GM23248 (cell line): ENCODE results near the gene ANKRD7.

ENCODE experiments used
- EZH2 ChIP-seq: fragments of 200-600 bp; sonication (generic); IDR thresholded peaks from 2 replicates; pipeline ENCODE4 v1.6.1; 2018; ENCODE audit warnings: antibody characterized with exemption, mild to moderate bottlenecking; ENCODE audit not compliant: insufficient read depth, poor library complexity, severe bottlenecking
- EZH2phosphoT487 ChIP-seq: fragments of 200-600 bp; sonication (generic); IDR thresholded peaks from 2 replicates; pipeline ENCODE4 v1.6.1; 2018; ENCODE audit warnings: antibody characterized with exemption, moderate library complexity, mild to moderate bottlenecking, low read depth; ENCODE audit not compliant: insufficient read depth

DNA sequence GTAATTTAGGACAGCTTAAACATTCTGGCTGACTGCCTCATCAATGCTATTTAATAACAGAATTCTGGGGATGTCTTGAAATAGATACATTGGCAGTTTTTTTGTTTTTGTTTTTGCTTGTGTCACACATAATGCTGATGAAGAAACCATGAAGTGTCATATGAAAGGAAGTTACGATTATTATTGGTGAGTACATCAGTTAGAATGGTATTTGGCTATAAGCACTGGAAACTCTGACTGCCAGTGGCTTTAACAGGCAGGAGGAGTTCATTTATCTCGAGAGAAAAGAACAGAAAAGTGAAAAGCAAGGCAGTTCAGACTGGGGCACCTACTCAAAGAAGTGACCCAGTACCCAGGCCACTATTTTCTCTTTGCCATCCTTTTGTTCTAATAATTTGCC lies 22.4 kb upstream of the ANKRD7 start:
- TF ChIP-seq EZH2phosphoT487 (no peak), EZH2 (no peak)
